GM21360 (cell line): ENCODE measurements around the gene PROX2.

Experiments
- ATAC-seq: cut with Tn5 transposase; IDR thresholded peaks from one replicate; pipeline ENCODE4 v1.9.1; 2021; ENCODE audit warnings: mild to moderate bottlenecking, moderate library complexity; ENCODE audit not compliant: unreplicated experiment

PROX2 gene

DNA sequence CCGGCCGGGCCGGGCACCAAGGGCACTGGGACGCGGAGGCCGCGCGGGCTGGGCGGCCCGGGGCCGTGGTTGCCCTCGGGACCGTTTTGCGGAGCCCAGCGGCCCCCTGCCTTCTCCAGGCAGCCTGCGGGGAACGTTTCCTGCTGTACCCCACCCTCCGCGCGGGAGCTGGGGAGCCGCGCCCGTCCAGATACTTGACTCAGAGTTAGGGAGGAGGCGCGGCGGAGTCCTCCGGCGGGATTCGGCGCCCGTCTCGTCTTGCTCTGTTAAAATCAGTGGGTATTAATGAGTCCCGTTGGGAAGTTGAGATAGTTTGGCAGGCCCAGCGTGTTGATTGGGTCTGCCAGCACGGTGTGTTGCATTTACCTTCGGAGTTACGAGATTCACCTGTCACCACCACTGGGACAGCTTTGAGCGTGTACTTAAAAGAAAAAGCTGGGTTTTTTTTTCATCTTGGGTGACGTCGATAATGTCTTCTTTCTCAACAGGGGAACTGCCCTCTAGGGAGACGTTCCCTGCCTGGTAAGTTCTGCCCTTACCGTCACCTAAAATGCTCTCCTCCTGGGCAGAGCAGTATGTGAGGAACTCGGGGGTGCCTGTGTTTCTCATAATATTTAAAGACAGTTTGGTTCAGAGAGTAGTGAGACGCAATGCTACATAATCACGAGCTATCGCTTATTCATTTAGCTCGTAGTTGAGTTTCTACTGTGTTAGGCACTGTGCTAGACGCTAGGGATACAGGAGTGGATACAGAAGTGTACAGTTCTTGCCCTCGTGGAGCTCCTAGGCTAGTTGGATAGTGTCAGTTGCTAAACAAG, 6.4 kb upstream of the PROX2 start:
- ATAC-seq: peak; percentile 38

DNA sequence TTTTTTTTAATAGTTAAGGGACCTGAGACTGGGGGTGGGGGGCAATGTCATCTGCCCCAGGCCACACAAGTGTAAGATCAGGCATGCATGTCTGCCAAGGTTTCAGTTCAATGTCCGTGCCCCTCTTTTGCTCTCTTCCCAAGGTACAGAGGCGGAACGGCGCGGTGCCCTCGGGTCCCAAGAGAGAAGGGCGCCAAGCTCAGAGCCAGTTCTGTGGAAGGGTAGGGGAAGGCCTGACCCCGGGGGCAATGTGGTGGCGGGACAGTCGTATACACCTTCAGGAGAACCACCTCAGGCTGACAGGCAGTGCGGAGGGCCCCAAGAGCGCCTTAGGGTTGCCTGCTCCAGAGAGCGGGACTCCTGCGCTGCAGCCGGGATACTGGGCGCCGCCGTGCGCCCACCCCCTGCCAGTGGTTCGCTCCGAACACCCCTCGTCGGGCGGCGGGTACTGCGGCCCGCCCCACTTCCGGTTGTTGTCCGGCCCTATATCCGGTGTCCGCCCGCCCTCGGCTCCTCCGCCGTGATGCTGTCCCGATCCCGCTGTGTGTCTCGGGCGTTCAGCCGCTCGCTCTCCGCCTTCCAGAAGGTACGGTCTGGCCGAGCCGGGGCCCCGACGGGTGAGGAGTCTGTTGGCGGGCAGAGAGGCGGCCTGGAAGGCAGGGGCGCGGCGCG, 5.6 kb upstream of the PROX2 start, which contains the start of gene DLST:
Gene DLST (plus strand): TSS at position 486 of the 672 bp plus-strand sequence. CDS start 38 bp downstream, at position 524.
- peak; percentile 76 for ATAC-seq

DNA sequence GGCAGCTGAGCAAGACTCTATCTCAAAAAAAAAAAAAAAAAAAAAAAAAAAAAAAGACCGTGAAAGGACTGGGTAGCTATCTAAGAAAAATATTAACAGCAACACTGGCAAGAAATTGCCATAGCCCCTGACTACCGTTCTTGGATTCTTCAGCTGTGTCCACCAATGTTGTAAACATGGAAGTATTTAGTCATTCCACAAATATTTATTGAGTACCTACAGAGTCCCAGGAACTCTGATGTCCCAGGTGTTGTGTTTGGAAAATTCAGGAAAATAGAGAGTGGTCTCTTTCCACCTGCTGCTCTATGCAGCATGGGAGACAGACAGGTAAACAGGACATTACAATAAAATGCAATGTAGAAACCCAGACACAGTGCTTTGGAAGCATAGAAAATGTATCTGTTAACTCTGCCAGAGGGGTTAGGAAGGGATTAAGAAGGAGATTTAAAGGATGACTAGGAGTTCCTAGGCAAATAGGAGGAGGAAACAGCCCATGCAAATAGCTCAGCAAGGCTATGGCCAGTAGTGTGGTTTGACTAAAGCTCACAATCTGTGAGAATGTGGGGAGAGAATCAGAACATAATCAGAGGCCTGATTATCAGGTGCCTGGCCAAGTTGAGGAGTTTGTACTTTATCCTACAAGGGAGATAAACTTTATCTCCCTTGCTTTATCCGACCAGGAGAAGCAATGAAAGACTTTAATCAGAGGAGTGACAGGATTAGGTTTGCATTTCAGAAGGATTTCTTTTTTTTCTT, 3.7 kb upstream of the PROX2 start:
- no peak for ATAC-seq

DNA sequence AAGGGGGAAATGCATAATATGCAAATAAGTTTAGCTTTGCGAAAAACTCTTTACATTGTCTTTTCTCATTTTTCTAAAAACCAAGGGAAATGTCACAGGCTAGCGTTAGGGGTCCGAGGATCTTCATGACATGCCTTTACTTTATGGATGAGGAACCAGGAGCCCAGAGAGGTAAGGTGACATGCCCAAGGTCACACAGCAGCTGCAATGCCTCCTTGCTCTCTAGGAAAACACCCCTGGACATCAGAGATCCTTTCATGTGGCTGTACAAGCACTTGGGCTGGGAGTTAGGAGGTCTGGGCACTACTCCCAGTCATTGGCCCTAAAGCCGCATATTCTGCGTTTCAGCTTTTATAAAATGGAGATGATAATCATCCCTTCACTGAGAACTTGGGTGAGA, 741 bp downstream of the PROX2 start:
- ATAC-seq: no peak

DNA sequence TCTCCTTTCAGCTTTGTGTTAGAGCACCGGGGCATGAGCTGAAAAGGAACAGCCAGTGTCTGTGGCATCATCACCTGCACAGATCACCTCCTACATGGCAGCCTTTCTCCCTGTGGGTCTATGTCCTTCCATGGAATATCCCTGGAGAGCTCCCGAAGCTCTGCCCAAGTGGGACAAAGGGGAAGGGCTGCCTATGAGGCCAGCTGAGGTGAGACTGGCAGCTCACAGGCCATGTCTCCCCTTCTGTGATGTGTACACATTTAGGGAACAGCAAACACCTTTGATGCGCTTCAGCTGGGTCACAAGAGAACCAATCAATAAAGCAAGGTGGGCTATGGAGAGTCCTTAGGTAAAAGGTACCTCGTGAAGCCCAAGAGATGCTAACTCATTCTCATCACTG, 4.1 kb downstream of the PROX2 start:
- ATAC-seq: no peak

DNA sequence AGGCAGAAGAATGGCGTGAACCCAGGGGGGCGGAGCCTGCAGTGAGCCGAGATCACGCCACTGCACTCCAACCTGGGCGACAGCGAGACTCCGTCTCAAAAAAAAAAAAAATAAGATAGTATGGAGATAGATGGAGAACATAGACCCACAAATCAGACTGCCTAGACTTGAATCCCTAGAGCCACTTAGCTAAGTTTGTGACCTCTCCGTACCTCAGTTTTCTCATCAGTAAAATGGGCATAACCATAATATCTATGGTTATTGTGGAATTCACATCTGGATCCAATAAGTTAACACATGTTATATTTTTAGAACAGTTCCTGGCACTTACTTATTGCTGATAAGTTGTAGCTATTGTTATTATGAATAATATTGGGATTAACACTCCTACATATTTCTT, 7.2 kb downstream of the PROX2 start:
- ATAC-seq: no peak

DNA sequence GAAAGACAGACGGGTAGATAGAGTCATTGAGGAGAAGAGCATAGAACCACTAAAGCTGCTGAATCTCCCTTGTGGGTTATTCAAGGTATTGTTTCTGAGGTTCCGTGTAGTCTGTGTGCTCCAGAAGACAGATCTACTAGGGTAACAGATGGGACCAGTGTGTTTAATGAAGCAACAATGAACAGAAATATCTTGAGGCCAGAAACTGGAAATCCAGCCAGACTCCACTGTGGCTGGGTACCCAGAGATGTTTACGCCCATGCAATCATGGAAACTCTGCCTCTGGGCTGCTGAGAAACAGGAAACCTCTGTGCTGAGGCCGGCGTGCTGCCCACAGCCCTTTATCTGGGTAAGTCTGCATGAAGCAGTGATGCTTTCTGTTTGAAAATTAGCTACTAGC, 8.3 kb downstream of the PROX2 start:
- ATAC-seq: no peak

DNA sequence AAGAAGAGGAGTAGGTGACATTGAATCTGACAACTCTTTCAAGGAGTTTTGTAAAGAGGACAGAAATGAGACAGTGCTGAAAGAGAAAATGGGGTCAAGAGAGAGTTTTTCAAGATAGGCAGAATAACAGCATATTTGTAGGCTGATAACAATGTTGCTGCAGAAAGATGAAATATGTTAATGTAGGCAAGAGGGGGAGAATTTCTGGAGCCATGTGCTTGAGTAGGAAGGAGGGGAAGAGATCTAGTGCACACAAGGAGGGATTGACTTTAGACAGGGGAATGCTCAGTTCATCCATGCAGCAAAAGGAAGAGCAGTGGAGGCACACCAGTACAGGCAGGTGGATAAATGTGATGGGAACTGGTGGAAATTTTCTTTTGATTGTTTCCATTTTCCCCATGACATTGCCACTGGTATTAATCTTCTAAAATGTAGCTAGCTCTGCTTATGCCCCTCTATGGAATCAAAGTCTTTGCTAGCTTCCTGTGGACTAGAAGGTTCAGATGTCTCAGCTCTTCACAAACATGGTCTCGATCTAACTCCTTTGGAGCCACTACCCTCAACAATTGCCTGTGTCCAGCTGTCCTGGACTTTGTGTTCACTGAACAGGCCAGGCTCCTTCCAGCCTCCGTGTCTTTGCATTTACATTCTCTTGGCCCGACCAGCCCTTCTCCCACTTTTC, 9.1 kb downstream of the PROX2 start:
- ATAC-seq: no peak

DNA sequence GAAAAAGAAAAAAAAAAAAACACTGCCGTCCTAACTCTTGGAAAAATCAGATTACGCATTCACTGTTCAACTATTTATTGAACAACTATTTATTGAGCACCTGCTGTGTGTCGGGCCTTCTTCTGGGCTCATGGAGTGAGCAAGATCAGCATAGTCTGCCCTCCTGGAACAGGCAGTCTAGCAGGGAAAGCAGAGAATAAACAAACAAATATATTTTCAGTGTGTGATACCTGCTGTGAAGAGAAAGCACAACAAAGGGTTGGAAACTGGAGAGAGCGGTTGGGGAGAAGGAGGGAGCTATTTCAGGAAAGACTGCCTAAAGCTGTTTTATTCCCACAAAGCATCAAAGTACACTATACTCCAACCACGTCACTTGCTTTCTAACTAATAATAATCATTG, 10.8 kb downstream of the PROX2 start:
- no peak for ATAC-seq

DNA sequence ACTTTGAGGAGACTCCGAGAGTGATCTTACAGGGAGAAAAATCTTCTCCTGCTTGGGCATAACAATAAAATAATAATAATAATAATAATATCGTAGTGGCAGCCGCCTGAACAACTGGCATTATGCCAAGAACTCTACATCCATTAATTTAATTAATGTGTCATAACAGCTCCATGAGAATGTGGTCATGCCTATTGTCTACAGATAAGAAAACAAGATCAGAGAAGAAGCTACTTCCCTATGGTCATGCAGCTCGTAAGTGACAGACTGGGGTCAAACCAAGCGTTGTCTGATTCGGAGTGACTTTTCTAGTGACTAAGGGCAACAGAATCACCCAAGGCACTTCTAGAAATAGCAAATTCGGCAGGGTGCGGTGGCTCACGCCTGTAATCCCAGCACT, 11.7 kb downstream of the PROX2 start:
- ATAC-seq: no peak

DNA sequence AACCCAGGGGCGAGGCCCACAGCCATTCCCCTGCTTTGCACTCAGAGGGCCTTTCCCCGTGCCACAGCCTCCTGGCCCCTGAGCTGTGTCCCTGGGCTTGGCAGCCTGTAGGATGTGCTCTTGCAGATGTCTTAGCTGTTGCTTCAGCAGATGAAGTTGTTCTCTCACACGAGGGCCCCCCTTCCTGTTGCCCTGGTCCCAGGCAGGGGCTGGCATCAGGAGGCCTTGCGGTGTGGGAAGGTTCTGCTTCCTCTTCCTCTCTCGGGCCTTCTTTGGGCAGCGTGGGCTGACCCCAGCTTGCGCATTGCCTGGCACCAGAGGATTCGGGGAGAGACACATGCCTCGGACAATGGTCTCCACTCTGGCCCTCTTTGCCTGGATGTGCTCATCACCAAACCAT, 12.7 kb downstream of the PROX2 start:
- ATAC-seq: no peak

DNA sequence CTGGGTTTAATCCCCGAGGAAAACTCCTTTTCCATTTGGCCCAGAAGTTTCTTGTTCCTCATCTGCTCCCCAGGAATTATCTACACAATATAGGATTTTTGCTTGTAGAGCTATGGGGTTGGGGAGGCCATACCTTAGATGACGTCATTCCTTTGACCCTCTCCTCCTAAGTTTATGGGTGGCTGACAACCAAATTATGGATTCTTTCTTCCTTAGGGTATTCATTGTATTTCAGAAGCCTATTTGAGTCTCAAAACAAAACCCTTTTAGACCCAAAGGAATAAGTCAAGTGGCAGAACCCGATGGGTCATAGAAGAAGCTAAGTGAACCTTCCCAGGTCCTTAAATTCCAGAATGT, 14.2 kb downstream of the PROX2 start:
- ATAC-seq: no peak

DNA sequence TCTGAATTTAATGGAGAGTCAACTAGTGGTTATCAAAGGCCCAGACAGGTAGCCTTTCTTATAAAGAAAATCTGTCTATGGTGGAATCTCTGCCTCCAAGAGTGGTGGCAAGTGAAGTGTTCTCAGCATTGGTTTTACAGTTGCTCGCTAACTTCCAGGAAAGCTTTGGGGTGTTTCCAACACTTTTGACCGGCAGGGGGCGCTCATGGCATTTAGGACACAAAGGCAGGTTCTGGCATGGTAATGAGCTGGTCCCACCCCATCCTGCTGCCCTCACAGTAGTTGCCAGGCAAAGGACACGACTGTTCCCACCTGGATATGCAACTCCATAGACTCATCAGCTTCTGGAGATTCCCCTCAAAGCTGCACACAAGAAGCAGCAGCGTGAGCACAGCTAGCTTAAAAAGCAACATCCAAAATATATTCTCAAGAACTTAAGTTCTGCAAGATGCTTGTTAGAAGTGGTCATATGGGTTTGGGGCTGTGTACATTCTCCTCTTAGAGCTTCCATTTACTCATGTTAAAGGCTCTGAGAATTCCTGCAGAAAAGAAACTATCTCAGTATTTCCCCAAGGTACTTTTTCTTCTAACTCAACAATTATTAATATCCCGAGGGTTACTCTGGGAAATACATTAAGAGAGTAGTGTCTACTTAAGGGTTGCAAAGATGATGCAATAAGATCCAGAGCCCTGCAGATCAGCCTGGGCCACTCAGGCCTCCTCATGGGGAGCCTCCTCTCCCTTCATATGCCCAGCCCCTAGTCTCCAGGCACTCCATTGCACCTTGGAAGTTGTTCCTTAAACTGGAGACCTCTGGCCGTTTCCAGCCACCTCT, 14.8 kb downstream of the PROX2 start:
- no peak for ATAC-seq

DNA sequence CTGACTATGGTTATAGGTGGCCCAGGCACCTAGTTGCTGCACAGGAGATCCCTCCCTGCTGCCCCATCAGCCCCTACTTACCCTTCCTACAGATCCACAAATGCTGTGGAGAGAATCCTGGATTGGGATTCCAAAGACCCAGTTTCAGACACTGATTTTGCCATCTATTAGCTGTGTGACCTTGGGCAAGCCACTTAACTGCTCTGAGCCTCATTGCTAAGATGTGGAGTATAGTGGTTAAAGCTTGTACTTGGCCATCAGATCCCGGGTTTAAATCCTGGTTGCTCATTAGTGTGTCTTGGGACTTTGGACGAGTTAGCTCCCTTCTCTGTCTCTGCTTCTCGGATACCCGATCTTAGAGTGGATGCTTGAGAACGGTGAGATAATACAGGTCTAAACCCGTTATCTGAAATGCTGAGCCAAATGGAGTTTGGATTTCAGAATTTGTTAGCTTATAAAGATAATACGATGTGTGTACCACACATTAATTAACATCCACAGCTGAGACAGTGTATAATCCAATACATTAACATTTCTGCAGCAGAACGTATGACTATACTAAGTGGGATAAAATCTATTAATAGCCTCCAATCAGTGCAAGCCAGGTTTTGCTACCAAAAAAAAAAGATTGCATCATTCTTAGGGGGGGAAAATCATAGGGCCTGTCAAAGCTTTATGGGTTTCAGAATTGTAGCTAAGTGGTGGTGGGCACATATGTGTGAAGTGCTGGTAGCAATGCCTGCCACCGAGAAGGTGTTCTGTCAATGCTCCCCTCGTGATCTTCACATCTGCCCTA, 16.0 kb downstream of the PROX2 start:
- no peak for ATAC-seq

DNA sequence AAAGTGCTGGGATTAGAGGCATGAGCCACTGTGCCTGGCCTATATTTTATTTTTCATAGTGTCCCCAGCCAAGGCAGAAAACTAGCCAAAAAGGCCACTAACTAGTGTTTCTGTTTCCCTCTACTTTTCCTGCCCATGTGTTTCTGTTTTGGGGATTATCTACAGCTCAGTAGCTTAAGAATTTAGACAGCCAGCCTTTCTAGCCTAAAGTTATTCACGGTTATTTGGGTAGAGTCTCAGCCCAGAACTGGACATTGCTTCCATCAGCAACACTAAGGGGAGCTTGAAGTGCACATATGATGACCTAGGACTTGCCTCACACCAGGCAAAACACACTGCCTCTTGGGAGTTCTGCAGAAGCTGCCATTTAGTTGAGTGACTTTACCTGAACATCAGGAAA, 17.9 kb downstream of the PROX2 start:
- ATAC-seq: no peak

DNA sequence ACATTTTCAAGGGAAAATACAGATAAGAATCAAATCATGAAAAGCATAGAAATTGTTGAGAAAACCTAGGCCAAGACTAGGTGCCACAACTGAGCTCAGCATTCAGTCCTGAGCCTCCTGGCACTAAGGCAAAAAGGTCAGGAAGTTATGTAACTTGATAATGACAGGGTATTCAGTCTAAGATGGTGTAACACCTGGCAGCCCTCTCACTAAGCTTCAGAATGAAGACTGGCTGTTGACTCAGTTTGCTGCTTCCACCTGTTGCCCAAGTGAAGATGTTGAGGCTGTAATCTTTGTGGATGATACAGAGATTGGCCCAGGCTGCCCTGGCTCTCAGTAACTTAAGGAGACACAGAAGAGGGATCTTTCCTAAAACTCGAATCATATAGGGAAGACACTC, 19.6 kb downstream of the PROX2 start:
- ATAC-seq: no peak

DNA sequence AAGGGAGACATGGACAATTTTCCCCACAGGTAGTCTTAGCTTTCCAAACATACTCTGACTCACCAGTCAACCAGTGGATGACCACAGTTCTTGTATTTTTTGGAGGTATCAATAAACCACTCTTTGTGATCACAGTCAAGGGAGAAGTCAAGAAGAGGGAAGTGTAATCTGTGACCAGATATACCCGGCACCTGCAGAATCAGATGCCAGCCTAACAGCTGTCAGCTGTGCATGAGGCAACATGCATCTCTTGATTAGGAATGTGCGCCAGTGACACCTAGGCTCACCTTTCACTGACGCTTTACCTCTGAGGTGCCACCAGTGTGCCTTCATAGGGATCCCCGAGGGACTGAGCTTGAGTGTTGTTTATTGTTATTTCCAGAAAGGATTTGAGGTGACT, 20.0 kb downstream of the PROX2 start:
- no peak for ATAC-seq

DNA sequence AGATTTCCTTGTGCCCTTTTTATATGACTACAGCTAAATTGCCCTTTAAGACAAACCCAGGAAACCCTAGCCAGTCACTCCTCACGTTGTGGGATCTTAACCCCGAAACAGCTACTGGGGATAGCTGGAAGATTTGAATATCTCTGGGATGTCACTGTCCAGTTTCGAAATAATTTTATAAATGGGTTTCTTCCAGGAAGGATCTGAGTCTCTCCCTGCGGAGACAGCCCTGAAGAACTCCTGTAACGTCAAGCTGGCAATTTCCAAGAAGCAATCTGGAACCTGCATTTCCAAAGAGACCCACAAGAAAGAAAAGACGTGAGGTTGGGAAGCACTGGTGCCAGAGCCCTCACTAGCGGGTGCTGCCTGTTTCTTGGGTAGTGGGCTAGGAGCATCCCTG, 20.9 kb downstream of the PROX2 start:
- ATAC-seq: no peak

DNA sequence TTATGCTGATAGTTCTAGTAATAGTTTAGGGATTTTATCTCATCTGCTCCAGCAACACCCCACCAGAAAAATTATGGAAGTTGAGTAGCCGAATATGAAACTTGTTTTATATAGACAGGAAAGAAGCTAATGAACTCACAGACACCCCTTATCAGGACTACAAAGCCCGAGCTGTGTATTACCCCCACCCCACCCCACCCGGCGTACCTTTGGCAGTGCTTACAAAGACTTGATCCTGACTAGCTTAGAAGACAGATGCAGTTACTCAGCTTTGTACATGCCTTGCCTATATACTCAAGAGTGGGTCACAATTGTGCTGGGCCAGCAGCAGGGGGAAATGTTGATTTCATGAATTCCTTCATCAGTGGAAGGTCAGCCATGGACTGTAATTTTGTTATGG, 22.4 kb downstream of the PROX2 start:
- no peak for ATAC-seq
